Peyer's patch (tissue), 4 donors: ENCODE measurements around the gene MYO1D. TPM values are rescaled to one million over a fixed set of nuclear protein-coding genes. Genes with fewer than 3 reads are reported as not detected.

Experiments used
- DNase-seq, 3 donors: peaks; one replicate each; pipeline ENCODE4 v3.0.0-alpha.2; 2017 to 2019
- H3K27ac ChIP-seq, 4 donors: fragments of 200-600 bp; sonication (generic); one replicate each; pipeline ENCODE4 v1.5.1; 2016 to 2019
- H3K27me3 ChIP-seq, 2 donors: fragments of 200-600 bp; sonication (generic); one replicate each; pipeline ENCODE4 v1.5.1; 2019
- H3K36me3 ChIP-seq, 3 donors: fragments of 200-600 bp; sonication (generic); one replicate each; pipeline ENCODE4 v1.5.1; 2016 to 2019
- H3K4me1 ChIP-seq, 4 donors: fragments of 200-600 bp; sonication (generic); one replicate each; pipeline ENCODE4 v1.5.1; 2016 to 2019
- H3K4me3 ChIP-seq, 4 donors: fragments of 200-600 bp; sonication (generic); 1 replicate in 3 of 4; 2 replicates in 1 of 4; pipeline ENCODE4 v1.5.1; 2016 to 2019; ENCODE audit warnings: mild to moderate bottlenecking in 1 of 4
- H3K9me3 ChIP-seq, 4 donors: fragments of 200-600 bp; sonication (generic); one replicate each; pipeline ENCODE4 v1.5.1; 2016 to 2019; ENCODE audit warnings: mild to moderate bottlenecking in 1 of 4
- POLR2A ChIP-seq, 2 donors: fragments of 450-650 bp; IDR thresholded peaks; one replicate each; pipeline ENCODE4 v1.5.1; 2017; ENCODE audit warnings: antibody characterized with exemption in 2 of 2, mild to moderate bottlenecking in 2 of 2, moderate library complexity in 2 of 2
- total RNA-seq, 4 donors: library from RNA; depleted of rRNA; stranded (reverse); fragments of >200 nt; gene quantifications; one replicate each; pipeline ENCODE4 v1.1.0, GENCODE V29; 2016
- TF ChIP-seq, protein P1 (sequence below), 6 experiments: fragments of 450-650 bp in 4 of 6; fragments of 200-600 bp in 2 of 6; sonication (generic) in 1 of 6; IDR thresholded peaks; one replicate each; pipeline ENCODE4 v1.5.1; 2017 to 2019; ENCODE audit warnings: antibody characterized with exemption in 6 of 6, mild to moderate bottlenecking in 3 of 6, moderate library complexity in 1 of 6

MYO1D gene
- total RNA-seq, 4 donors from 2014 or later: 148 to 340 (median 328) TPM

DNA sequence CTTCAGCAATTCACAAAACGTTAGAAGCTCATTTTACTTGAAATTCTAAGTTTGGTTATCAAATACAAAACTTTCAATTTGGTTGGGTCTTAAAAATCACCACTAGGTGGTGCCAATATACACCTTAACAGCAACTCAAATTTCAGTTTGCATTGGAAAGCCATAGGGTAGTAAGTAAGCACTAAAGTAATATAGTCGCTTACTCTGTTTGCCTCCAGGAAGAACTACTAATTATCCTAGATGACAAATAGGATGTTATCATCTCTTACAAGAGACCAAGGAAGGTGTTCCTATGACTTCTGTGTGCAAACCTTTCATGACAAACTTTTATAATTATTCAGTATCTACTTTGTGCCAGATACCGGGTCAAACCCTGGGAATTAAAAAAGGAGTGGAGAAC, 93.3 kb downstream of the MYO1D start:
- Histone ChIP-seq H3K4me3 (no peak overlapping the region), H3K27me3 (no peaks in the 10 kb centered on the region), H3K9me3 (no peaks in the 10 kb centered on the region), H3K36me3 (no peaks in the 10 kb centered on the region), H3K27ac (peak overlapping the region in 3 of 4 donors; percentile 11 to 76 (median 12)), H3K4me1 (peaks cover 0 to 7% (median 0%) of the 10 kb centered on the region in 4 donors)
- TF ChIP-seq, protein P1, sequence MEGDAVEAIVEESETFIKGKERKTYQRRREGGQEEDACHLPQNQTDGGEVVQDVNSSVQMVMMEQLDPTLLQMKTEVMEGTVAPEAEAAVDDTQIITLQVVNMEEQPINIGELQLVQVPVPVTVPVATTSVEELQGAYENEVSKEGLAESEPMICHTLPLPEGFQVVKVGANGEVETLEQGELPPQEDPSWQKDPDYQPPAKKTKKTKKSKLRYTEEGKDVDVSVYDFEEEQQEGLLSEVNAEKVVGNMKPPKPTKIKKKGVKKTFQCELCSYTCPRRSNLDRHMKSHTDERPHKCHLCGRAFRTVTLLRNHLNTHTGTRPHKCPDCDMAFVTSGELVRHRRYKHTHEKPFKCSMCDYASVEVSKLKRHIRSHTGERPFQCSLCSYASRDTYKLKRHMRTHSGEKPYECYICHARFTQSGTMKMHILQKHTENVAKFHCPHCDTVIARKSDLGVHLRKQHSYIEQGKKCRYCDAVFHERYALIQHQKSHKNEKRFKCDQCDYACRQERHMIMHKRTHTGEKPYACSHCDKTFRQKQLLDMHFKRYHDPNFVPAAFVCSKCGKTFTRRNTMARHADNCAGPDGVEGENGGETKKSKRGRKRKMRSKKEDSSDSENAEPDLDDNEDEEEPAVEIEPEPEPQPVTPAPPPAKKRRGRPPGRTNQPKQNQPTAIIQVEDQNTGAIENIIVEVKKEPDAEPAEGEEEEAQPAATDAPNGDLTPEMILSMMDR (IDR thresholded peaks at IDR 0.05): peak; percentile 73 to 96 (median 92)
- TF ChIP-seq POLR2A (IDR thresholded peaks at IDR 0.05): no peak
- DNase-seq: no peak

DNA sequence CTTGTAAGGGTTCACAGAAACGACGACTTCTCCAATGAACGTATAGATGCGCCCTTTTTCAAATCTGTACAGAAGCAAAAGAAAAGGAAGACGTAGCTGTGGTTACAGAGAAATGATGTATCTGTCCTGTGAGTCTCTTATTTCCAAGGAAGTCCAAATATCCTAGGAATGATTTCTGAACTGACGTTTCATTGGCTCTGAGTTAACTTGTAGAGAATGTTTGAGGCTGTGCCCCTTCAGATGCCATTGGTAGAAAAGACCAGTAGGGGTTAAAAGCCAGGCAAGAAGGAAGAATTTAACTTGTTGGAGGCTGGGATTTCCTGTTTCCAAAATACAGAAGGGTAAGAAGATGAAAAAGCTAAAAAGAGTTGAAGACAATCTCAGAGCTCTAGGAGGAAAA, 96.2 kb downstream of the MYO1D start:
- Histone ChIP-seq H3K4me1 (peaks cover 0 to 7% (median 0%) of the 10 kb centered on the region in 4 donors), H3K27ac (no peak overlapping the region), H3K36me3 (no peaks in the 10 kb centered on the region), H3K9me3 (no peaks in the 10 kb centered on the region), H3K27me3 (no peaks in the 10 kb centered on the region), H3K4me3 (no peak overlapping the region)
- TF ChIP-seq POLR2A (IDR thresholded peaks at IDR 0.05): no peak
- TF ChIP-seq, protein P1 (IDR thresholded peaks at IDR 0.05): no peak
- DNase-seq: no peak

DNA sequence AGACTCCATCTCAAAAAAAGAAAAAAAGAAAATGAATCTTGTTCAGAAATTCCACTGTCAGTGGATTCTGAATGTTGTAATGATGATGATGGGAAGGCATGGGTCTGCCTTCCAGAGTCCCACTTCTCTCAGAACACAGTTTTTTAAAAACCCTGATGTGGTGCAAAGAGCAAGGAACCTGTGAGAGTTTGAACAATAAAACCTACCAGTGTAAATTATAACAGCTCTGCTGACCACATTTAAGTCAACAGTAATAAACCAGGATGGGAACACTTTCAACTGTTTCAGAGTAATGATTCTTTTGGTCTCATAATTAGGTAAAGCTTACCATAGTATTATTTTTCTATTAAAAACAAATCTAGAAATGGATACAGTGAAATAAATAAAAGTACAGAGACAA, 99.0 kb downstream of the MYO1D start:
- Histone ChIP-seq H3K9me3 (no peaks in the 10 kb centered on the region), H3K4me3 (no peak overlapping the region), H3K27me3 (no peaks in the 10 kb centered on the region), H3K27ac (no peak overlapping the region), H3K36me3 (no peaks in the 10 kb centered on the region), H3K4me1 (no peaks in the 10 kb centered on the region)
- TF ChIP-seq, protein P1 (IDR thresholded peaks at IDR 0.05): no peak
- no peak for TF ChIP-seq POLR2A (IDR thresholded peaks at IDR 0.05)
- no peak for DNase-seq

DNA sequence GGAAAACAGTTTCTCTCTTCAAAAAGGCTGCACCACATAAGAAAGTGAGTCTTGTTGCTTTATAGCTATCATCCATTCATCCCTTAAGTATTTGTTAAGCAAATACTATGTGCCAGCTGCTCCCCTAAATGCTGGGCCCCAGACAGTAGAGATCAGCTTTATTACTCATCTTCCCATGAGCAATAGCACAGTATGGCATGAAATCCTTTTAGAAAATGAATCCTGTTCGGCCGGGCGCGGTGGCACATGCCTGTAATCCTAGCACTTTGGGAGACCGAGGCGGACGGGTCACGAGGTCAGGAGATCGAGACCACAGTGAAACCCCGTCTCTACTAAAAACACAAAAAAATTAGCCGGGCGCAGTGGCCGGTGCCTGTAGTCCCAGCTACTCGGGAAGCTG, 99.5 kb downstream of the MYO1D start:
- Histone ChIP-seq H3K4me3 (no peak overlapping the region), H3K36me3 (no peaks in the 10 kb centered on the region), H3K27ac (no peak overlapping the region), H3K9me3 (no peaks in the 10 kb centered on the region), H3K27me3 (no peaks in the 10 kb centered on the region), H3K4me1 (no peaks in the 10 kb centered on the region)
- no peak for TF ChIP-seq POLR2A (IDR thresholded peaks at IDR 0.05)
- TF ChIP-seq, protein P1 (IDR thresholded peaks at IDR 0.05): no peak
- DNase-seq: no peak

DNA sequence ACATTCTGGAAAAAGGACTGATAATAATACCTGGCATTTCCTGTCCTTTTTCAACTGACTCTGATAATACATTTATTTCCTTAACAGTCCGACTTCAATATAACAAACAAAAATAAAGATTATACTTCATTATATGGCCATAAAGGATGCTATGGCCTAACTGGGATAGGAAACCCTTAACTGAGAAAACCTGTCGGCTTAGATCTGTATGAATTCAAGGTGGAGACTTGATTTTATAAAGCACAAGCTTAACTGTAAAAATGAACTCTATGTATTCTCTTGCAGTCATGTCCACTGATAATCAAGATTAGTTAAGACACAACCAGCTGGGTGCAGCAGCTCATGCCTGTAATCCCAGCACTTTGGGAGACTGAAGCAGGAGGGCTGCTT, 102.2 kb downstream of the MYO1D start:
- H3K36me3 ChIP-seq: no peaks in the 10 kb centered on the region
- no peak overlapping the region for H3K27ac ChIP-seq
- DNase-seq: no peak
- no peaks in the 10 kb centered on the region for H3K4me1 ChIP-seq
- no peak overlapping the region for H3K4me3 ChIP-seq
- no peaks in the 10 kb centered on the region for H3K27me3 ChIP-seq
- TF ChIP-seq POLR2A (IDR thresholded peaks at IDR 0.05): no peak
- TF ChIP-seq, protein P1 (IDR thresholded peaks at IDR 0.05): no peak
- no peaks in the 10 kb centered on the region for H3K9me3 ChIP-seq
